ENCODE measurements around the gene PTPN23. TPM values are rescaled to one million over a fixed set of nuclear protein-coding genes. Genes with fewer than 3 reads are reported as not detected.

Gene PTPN23
- total RNA-seq, 3 donors from 2014 or later (not counting 1 experiment from before 2014, with no cell fraction given), result 49.3 to 73.6 (median 52.0) TPM

- intact Hi-C loops (cut with micrococcal nuclease), result no loop called here
- no peak overlapping the region for H3K27ac ChIP-seq (ENCODE audit: low read length)
- DNase-seq (no peak), ATAC-seq (no peak)
- WGBS (ENCODE audit: insufficient coverage), result 99% methylated on average over 17 of the region's 17 CpGs
- no peaks in the 10 kb centered on the region for H3K36me3 Mint-ChIP-seq
- TF ChIP-seq CTCF (IDR thresholded peaks at IDR 0.05), result no peak
- H3K4me3 ChIP-seq (ENCODE audit: low read length), result no peak overlapping the region
- H3K27me3 Mint-ChIP-seq (ENCODE audit: low read depth in 2 of 2), result no peaks in the 10 kb centered on the region
- H3K4me3 Mint-ChIP-seq, result no peak overlapping the region
- H3K4me1 Mint-ChIP-seq, result peaks cover 24 to 30% of the 10 kb centered on the region in 2 donors
- H3K27ac Mint-ChIP-seq, result no peak overlapping the region
- H3K9me3 ChIP-seq (ENCODE audit: control insufficient read depth, insufficient read depth, low read length), result no peaks in the 10 kb centered on the region
- H3K4me1 ChIP-seq (ENCODE audit: control insufficient read depth, insufficient read depth, low read length), result peaks cover 17% of the 10 kb centered on the region
- H3K9me3 Mint-ChIP-seq, result no peaks in the 10 kb centered on the region
- no peaks in the 10 kb centered on the region for H3K27me3 ChIP-seq (ENCODE audit: control insufficient read depth, insufficient read depth, low read length)
- H3K36me3 ChIP-seq (ENCODE audit: control insufficient read depth, insufficient read depth, low read length), result peaks cover 42% of the 10 kb centered on the region
Observed at GRCh38 chr3:47343471-47343971, 37.3 kb upstream of the PTPN23 start.

- no peak for ATAC-seq
- Histone ChIP-seq H3K36me3 (ENCODE audit: control insufficient read depth, insufficient read depth, low read length) (peaks cover 32% of the 10 kb centered on the region), H3K4me1 (ENCODE audit: control insufficient read depth, insufficient read depth, low read length) (peaks cover 17% of the 10 kb centered on the region), H3K9me3 (ENCODE audit: control insufficient read depth, insufficient read depth, low read length) (no peaks in the 10 kb centered on the region), H3K27ac (ENCODE audit: low read length) (no peak overlapping the region), H3K27me3 (ENCODE audit: control insufficient read depth, insufficient read depth, low read length) (no peaks in the 10 kb centered on the region), H3K4me3 (ENCODE audit: low read length) (no peak overlapping the region)
- no peak overlapping the region for H3K27ac Mint-ChIP-seq
- no peak for TF ChIP-seq CTCF (IDR thresholded peaks at IDR 0.05)
- no peaks in the 10 kb centered on the region for H3K36me3 Mint-ChIP-seq
- H3K4me1 Mint-ChIP-seq, result peaks cover 26 to 28% of the 10 kb centered on the region in 2 donors
- 68% methylated on average over 6 of the region's 6 CpGs for WGBS (ENCODE audit: insufficient coverage)
- H3K27me3 Mint-ChIP-seq (ENCODE audit: low read depth in 2 of 2), result no peaks in the 10 kb centered on the region
- H3K9me3 Mint-ChIP-seq, result no peaks in the 10 kb centered on the region
- no peak overlapping the region for H3K4me3 Mint-ChIP-seq
- intact Hi-C loops (cut with micrococcal nuclease), result no loop called here
- no peak for DNase-seq
Observed at GRCh38 chr3:47344971-47345370, 35.9 kb upstream of the PTPN23 start.

GRCh38 chr3:47347217-47347801 is 33.5 kb upstream of the PTPN23 start:
- WGBS (ENCODE audit: insufficient coverage), result 36% methylated on average over 4 of the region's 4 CpGs
- H3K27me3 Mint-ChIP-seq (ENCODE audit: low read depth in 2 of 2), result no peaks in the 10 kb centered on the region
- DNase-seq (no peak), ATAC-seq (no peak)
- no peak overlapping the region for H3K4me3 Mint-ChIP-seq
- no peaks in the 10 kb centered on the region for H3K9me3 ChIP-seq (ENCODE audit: control insufficient read depth, insufficient read depth, low read length)
- H3K27ac Mint-ChIP-seq, result peak overlapping the region in 1 of 2 donors; percentile 20
- no peak overlapping the region for H3K4me3 ChIP-seq (ENCODE audit: low read length)
- peaks cover 14 to 15% of the 10 kb centered on the region in 2 donors for H3K4me1 Mint-ChIP-seq
- H3K27ac ChIP-seq (ENCODE audit: low read length), result no peak overlapping the region
- peaks cover 6% of the 10 kb centered on the region for H3K4me1 ChIP-seq (ENCODE audit: control insufficient read depth, insufficient read depth, low read length)
- intact Hi-C loops (cut with micrococcal nuclease), result no loop called here
- no peaks in the 10 kb centered on the region for H3K27me3 ChIP-seq (ENCODE audit: control insufficient read depth, insufficient read depth, low read length)
- peaks cover 24% of the 10 kb centered on the region for H3K36me3 ChIP-seq (ENCODE audit: control insufficient read depth, insufficient read depth, low read length)
- H3K36me3 Mint-ChIP-seq, result no peaks in the 10 kb centered on the region
- no peak for TF ChIP-seq CTCF (IDR thresholded peaks at IDR 0.05)
- H3K9me3 Mint-ChIP-seq, result no peaks in the 10 kb centered on the region

Data from natural killer cell (primary cell).